HepG2 (cell line): ENCODE data around the gene MSMO1. TPM values are rescaled to one million over a fixed set of nuclear protein-coding genes. Genes with fewer than 3 reads are reported as not detected.

Experiments used
- ATAC-seq: fragments of 200-7000 bp; cut with Tn5 transposase; 3 replicates; pipeline ENCODE4 v1.9.1; 2020; ENCODE audit warnings: mild to moderate bottlenecking, moderate library complexity
- BruUV-seq: library from RNA; stranded (reverse); fragments of 400-500 nt; replicated peaks from 2 replicates; lab custom pipeline; 2021; lab: Mats Ljungman, UMichigan
- CTCF ChIA-PET: fragments of 300-600 bp; formaldehyde crosslinking; extraction: SDS; loops from one replicate; lab custom pipeline; 2021; ENCODE audit warnings: low total read pairs, inconsistent platforms, low intra/inter-chr PET ratio; lab: Yijun Ruan, JAX
- POLR2A ChIA-PET: fragments of 350-600 bp; sonication (Branson Sonifier 250); formaldehyde crosslinking; loops from one replicate; lab custom pipeline; 2020; ENCODE audit warnings: antibody characterized with exemption, inconsistent platforms; lab: Yijun Ruan, JAX
- DNase-seq: peaks from one replicate; pipeline ENCODE4 v3.0.0-alpha.2; 2015; ENCODE audit warnings: low spot score
- FAIRE-seq: peaks from 3 replicates; lab custom pipeline; 2011; peaks lifted over from hg19 to GRCh38; lab: Jason Lieb, UNC
- H2AFZ ChIP-seq: one replicate; pipeline ENCODE4 v1.6.1; 2011; ENCODE audit warnings: low read length, inconsistent platforms
- H3K27ac ChIP-seq: fragments of 300-600 bp; 3 replicates; pipeline ENCODE4 v1.8.0; 2011; ENCODE audit warnings: mixed run types, mild to moderate bottlenecking, mixed read lengths, low read length, inconsistent platforms; ENCODE audit not compliant: insufficient read depth; ENCODE audit errors: extremely low read length
- H3K27me3 ChIP-seq, 2 experiments: fragments of 200-600 bp in 1 of 2; 2 replicates in 1 of 2; 3 replicates in 1 of 2; pipeline versions ENCODE4 v1.6.0 to v1.8.0; 2011; ENCODE audit warnings: low read length in 2 of 2, mild to moderate bottlenecking in 2 of 2, moderate library complexity in 2 of 2, inconsistent platforms in 1 of 2; ENCODE audit not compliant: insufficient read depth in 2 of 2, control insufficient read depth in 1 of 2
- H3K36me3 ChIP-seq, 2 experiments: fragments of 200-600 bp in 1 of 2; replicated peaks in 1 of 2; 2 replicates in 1 of 2; 3 replicates in 1 of 2; pipeline versions ENCODE4 v1.5.1 to v1.8.0; 2011; ENCODE audit warnings: low read length in 2 of 2, inconsistent platforms in 1 of 2; ENCODE audit not compliant: insufficient read depth in 2 of 2, control insufficient read depth in 1 of 2
- H3K4me1 ChIP-seq: 2 replicates; pipeline ENCODE4 v1.5.1; 2012; ENCODE audit warnings: low read length, inconsistent platforms; ENCODE audit not compliant: insufficient read depth
- H3K4me2 ChIP-seq: 2 replicates; pipeline ENCODE4 v1.6.0; 2011; ENCODE audit warnings: low read depth, low read length, inconsistent platforms
- H3K4me3 ChIP-seq, 3 experiments: fragments of 200-600 bp in 1 of 3; sonication (generic), shearing (Covaris generic) in 1 of 3; replicated peaks in 1 of 3; 2 replicates each; pipeline ENCODE4 v1.5.1; 2011 to 2016; ENCODE audit warnings: low read length in 3 of 3, inconsistent platforms in 2 of 3, low read depth in 2 of 3, mild to moderate bottlenecking in 2 of 3, control low read depth in 1 of 3, mixed read lengths in 1 of 3; ENCODE audit not compliant: insufficient read depth in 1 of 3
- H3K79me2 ChIP-seq: one replicate; pipeline ENCODE4 v1.6.1; 2011; ENCODE audit warnings: low read length, inconsistent platforms; ENCODE audit not compliant: insufficient read depth
- H3K9ac ChIP-seq: 2 replicates; pipeline ENCODE4 v1.6.0; 2011; ENCODE audit warnings: mild to moderate bottlenecking, low read depth, low read length, inconsistent platforms; ENCODE audit not compliant: insufficient read depth
- H3K9me3 ChIP-seq: 2 replicates; pipeline ENCODE4 v1.5.1; 2012; ENCODE audit warnings: mild to moderate bottlenecking, low read length
- H4K20me1 ChIP-seq: 2 replicates; pipeline ENCODE4 v1.6.0; 2011; ENCODE audit warnings: inconsistent platforms, mild to moderate bottlenecking, low read length, moderate library complexity; ENCODE audit not compliant: insufficient read depth
- DMAP1 ChIP-seq: IDR thresholded peaks from 2 replicates; pipeline ENCODE4 v1.6.1; 2016
- GPN1 ChIP-seq: sonication (generic); formaldehyde crosslinking; IDR thresholded peaks from 2 replicates; pipeline ENCODE4 v1.5.1; 2020; ENCODE audit warnings: missing genetic modification reagents, borderline replicate concordance
- MAFF ChIP-seq: IDR thresholded peaks from 2 replicates; pipeline ENCODE4 v1.6.1; 2011; ENCODE audit warnings: low read depth, low read length, improper control_type of control experiment
- MXD4 ChIP-seq: IDR thresholded peaks from 2 replicates; pipeline ENCODE4 v1.6.1; 2016; ENCODE audit warnings: mild to moderate bottlenecking, missing biosample characterization, missing genetic modification reagents
- MZF1 ChIP-seq: sonication (generic); formaldehyde crosslinking; IDR thresholded peaks from 2 replicates; pipeline ENCODE4 v1.8.1; 2023; ENCODE audit warnings: mild to moderate bottlenecking, missing genetic modification reagents, borderline replicate concordance
- NPAS2 ChIP-seq: sonication (generic); formaldehyde crosslinking; IDR thresholded peaks from 2 replicates; pipeline ENCODE4 v1.8.0; 2022; ENCODE audit warnings: mild to moderate bottlenecking, missing genetic modification reagents, borderline replicate concordance
- SMC3 ChIP-seq: IDR thresholded peaks from 2 replicates; pipeline ENCODE4 v1.6.1; 2011; ENCODE audit warnings: low read length, improper control_type of control experiment
- TCF7 ChIP-seq: sonication (generic); IDR thresholded peaks from 2 replicates; pipeline ENCODE4 v1.6.1; 2016; ENCODE audit warnings: antibody characterized with exemption, low read depth
- TGIF2 ChIP-seq: IDR thresholded peaks from 2 replicates; pipeline ENCODE4 v1.6.1; 2016; ENCODE audit warnings: control low read depth, missing compliant biosample characterization
- ZBTB40 ChIP-seq, 2 experiments: fragments of 450-650 bp in 1 of 2; sonication (generic) in 1 of 2; formaldehyde crosslinking in 1 of 2; IDR thresholded peaks; 2 replicates each; pipeline versions ENCODE4 v1.6.1 to v1.8.0; 2016 to 2022; ENCODE audit warnings: antibody characterized with exemption in 1 of 2, mild to moderate bottlenecking in 1 of 2, missing genetic modification reagents in 1 of 2
- ZNF234 ChIP-seq: sonication (generic); formaldehyde crosslinking; conservative IDR thresholded peaks from 2 replicates; pipeline ENCODE4 v1.5.1; 2020; ENCODE audit warnings: mild to moderate bottlenecking, missing genetic modification reagents
- ZNF281 ChIP-seq: sonication (generic); formaldehyde crosslinking; IDR thresholded peaks from 2 replicates; pipeline ENCODE4 v1.4.0; 2020; ENCODE audit warnings: missing genetic modification reagents, borderline replicate concordance
- WGBS: methylation state at CpG from one replicate; pipeline ENCODE4 v1.1.6; 2017; ENCODE audit warnings: low lambda C conversion rate; 5-methylcytosine and 5-hydroxymethylcytosine counted together
- in situ Hi-C: cut with HindIII; loops from 2 replicates; pipeline ENCODE4 v1.10.0; 2017; ENCODE audit warnings: low pct_unique_long_range_greater_than_20kb; ENCODE audit not compliant: extremely low pct_ligation_motif_present
- intact Hi-C: fragments of 100-400 bp; cut with micrococcal nuclease; formaldehyde crosslinking; loops from one replicate; pipeline ENCODE4 v1.10.0; 2022; ENCODE audit not compliant: unreplicated experiment
- polyA plus RNA-seq, 8 experiments: library from polyadenylated mRNA; depleted of rRNA in 3 of 8; stranded (reverse) in 7 of 8; unstranded in 1 of 8; fragments of >200 nt; fragmentation: Illumina TruSeq in 4 of 8; extraction: Trizol in 4 of 8; gene quantifications; 2 replicates each; pipeline versions ENCODE4 v1.2.1 to v1.2.3, GENCODE V29; 2011 to 2016; ENCODE audit warnings: low read depth in 4 of 8, missing spikeins in 1 of 8, mixed read lengths in 1 of 8; ENCODE audit not compliant: insufficient read depth in 1 of 8
- total RNA-seq, 5 experiments: library from RNA; depleted of rRNA; stranded (reverse); fragments of >200 nt; fragmentation: Illumina TruSeq; extraction: Trizol; gene quantifications; 2 replicates each; pipeline ENCODE4 v1.2.3, GENCODE V29; 2016; ENCODE audit warnings: low read depth in 1 of 5

MSMO1 gene
- total and polyA plus RNA-seq, 2 of the 13 experiments (the other 11 are each of a cell fraction or from before 2014, with no cell fraction given), result 98.1 to 216 TPM

DNA sequence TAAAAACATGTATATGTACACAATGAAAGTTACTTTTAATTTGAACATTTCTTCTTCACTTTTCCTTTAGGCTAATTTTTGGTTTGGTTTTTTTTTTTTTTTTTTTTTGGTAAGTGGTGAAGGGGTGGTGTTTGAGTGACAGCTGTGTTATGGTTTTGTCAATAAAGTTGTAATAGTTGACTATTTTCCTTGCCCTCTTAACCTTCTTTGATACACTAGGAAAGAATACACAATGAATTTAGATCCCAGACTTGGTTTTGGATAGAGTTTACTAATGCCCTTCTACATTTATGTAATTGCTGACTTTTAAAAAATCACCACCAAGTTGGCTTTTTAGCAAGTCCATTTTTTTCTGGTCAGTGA, 38.1 kb upstream of the MSMO1 start (continued):
- TF ChIP-seq ZBTB40 (IDR thresholded peaks at IDR 0.05), result 0 out of 2 replicates have a peak, but pooled peaks have one; percentile 27
- no peak for TF ChIP-seq ZBTB40 (CRISPR knock-in tag; IDR thresholded peaks at IDR 0.05)
- TF ChIP-seq MAFF, result 0 out of 2 replicates have a peak, but pooled peaks have one; percentile 29
- TF ChIP-seq MXD4, result no peak

GRCh38 chr4:165293061-165293460, 34.4 kb upstream of the MSMO1 start:
- no peak overlapping the region for H3K27ac ChIP-seq
- H3K9ac ChIP-seq, result no peak overlapping the region
- in situ Hi-C loops (no loop called here), intact Hi-C loops (no loop called here)
- no peaks in the 10 kb centered on the region for H4K20me1 ChIP-seq
- no peaks in the 10 kb centered on the region for H3K79me2 ChIP-seq
- CTCF ChIA-PET, result no interaction called here
- POLR2A ChIA-PET, result no interaction called here
- H3K27me3 ChIP-seq, result no peaks in the 10 kb centered on the region
- no peaks in the 10 kb centered on the region for H3K9me3 ChIP-seq
- no peak overlapping the region for H3K4me2 ChIP-seq
- no peak overlapping the region for H3K4me3 ChIP-seq
- peaks cover 10% of the 10 kb centered on the region for H3K4me1 ChIP-seq
- H3K36me3 ChIP-seq, result peaks cover 4 to 8% of the 10 kb centered on the region in 2 experiments
- no peak for FAIRE-seq
- no peak for DNase-seq
- BruUV-seq, result no TSS peak
- no peak for ATAC-seq
- H2AFZ ChIP-seq, result no peak overlapping the region
- 97% methylated on average over 6 of the region's 6 CpGs for WGBS
- no peak for TF ChIP-seq TGIF2
- TF ChIP-seq ZNF281 (CRISPR knock-in tag), result no peak
- TF ChIP-seq NPAS2 (CRISPR knock-in tag), result no peak
- no peak for TF ChIP-seq MZF1 (CRISPR knock-in tag)
- no peak for TF ChIP-seq ZNF234 (CRISPR knock-in tag)
- no peak for TF ChIP-seq GPN1 (CRISPR knock-in tag)
- no peak for TF ChIP-seq TCF7
- no peak for TF ChIP-seq DMAP1 (CRISPR knock-in tag)
- TF ChIP-seq SMC3, result no peak
